T-helper 22 cell (primary cell): Measurements from ENCODE around the gene BEX3.
"Not testable (repeated sequence)": the region's sequence is repeated elsewhere in the genome, so short reads cannot be mapped to it uniquely, and the experiment has no call there.

ENCODE experiments used
- DNase-seq: peaks from one replicate; pipeline ENCODE4 v3.0.0-alpha.2; 2020; ENCODE audit warnings: low read depth

Gene BEX3

DNA sequence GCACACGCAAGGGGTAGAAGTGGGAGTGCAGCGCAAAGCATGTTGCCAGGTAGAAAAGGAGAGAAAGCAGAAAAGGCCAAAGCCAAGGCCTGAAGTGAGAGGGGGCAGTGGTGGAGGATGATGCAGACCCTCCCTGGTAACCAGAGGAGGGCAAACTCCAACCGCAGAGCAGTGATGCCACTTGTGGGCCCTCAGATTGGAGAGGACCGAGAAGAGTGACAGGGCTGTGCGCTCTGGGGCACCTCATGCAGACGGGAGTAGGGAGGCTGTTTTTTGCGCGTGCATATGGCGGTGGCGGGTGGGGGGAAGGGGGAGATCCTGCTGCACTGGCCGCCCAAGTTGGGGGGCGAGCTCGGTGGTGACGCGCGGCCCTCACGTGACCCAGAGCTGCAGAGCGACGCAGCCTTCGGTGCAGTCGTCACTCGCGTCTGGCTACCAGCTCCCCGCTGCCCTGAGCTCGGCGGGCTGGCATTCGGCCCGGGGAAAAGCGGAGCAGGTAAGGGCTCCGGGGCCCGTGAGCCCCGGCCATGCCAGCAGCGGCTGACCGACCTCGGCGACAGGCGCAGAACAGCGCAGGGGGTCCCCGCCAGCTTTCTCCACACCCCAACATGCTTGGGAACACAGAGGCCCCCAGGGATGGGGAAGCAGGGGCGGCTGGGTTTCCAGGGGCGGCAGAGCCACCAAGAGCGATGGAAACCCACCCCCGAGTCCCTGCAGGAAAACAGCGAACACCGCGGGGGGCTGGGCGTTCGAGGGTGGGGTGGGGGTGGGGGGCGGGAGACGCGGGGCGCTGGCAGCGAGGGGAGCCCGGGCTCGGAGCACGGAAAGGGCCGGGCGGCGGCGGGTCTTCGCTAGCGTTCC lies at the start of gene BEX3:
TSS of gene BEX3 (plus strand) at position 421 of the 861 bp plus-strand sequence. CDS start 984 bp downstream, outside the sequence.
- peak; percentile 10 for DNase-seq

DNA sequence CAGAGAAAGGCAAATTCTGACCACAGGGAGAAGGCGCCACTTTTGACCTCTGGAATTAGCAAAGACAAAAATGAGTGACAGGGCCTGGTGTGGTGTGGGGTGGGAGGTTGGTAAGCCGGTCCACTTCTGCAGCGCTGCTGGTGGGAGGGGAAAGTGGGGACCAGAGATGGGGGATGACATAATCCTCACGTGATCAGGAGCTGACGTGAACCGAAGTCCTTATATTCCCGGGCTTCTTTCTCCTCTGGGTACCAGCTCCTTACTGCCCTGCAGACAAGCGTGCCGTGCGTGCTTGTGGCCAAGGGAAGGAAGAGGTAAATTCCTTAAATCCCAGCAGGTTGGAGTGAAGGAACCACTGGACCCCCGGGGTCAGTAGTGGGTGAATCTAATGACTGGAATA lies 46.3 kb upstream of the BEX3 start, which contains the start of gene TCEAL7:
TSS of gene TCEAL7 (plus strand) at position 249 of the 400 bp plus-strand sequence. CDS start 1,165 bp downstream, outside the sequence.
- no peak for DNase-seq

DNA sequence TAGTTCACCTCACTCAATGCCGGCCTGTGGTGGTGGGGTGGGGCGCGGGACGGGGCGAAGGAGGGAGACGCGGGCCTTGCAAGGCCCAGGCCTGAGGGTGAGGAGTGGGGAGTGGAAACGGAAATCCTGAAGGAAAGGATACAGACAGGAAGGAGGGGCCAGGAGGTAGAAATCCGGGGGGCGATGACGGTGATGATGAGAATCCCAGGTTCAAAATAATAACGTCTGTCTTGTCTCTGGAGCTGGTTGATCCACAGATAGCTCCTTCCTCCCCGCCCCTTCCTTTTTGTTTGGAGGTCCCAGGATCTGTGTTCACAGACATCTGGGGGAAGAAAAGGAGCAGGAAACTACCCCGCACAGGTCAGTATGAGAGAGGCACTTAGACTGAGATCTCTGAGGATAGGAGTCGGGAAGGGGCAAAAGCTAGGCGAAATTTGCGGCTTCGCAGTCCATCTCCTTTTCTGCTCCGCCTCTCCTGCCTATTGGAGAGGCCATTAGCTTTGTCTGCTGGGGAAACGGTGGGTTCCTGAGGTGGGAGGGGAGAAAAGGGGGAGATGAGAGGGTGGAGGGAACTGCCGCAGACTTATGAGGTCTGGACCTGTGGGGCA lies 45.6 kb upstream of the BEX3 start:
- no peak for DNase-seq

DNA sequence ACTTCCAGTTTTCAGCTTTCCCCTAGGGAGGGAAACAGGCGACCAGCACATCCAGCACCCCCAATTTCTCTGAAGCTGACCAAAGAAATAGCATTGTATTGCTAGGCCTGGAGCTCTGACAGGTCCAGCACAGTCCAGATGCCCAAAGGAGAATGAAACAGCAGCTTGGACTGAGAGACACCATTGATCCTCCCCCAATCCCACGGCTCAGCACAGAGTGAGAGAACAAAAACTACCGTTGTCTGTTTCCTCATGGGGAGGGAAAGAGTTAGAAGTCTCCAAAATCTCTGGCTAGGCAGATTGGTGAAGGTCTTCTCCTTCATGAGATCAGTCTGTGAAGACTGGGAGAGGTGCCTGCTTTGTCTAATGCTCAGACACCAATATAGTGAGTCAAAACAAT lies 37.7 kb upstream of the BEX3 start:
- DNase-seq = no peak

DNA sequence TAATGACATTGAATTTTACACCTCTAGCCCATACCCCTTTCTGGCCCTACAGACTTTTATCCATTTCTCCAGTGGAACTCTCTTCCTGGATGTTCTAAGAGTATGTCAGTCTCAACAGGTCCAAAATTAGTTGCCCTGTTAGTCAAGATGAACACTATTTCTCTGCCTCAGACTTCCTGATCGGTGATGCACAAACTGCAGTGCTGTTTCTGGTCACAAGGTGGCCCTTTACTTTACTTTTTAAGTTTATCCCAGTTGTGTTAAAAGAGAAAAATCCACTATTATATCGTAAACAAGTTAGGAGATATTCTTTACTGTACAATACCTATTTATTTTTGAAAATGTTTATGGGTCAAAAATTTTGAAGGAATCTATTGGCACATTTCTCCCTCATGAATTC lies 33.2 kb upstream of the BEX3 start:
- no peak for DNase-seq

DNA sequence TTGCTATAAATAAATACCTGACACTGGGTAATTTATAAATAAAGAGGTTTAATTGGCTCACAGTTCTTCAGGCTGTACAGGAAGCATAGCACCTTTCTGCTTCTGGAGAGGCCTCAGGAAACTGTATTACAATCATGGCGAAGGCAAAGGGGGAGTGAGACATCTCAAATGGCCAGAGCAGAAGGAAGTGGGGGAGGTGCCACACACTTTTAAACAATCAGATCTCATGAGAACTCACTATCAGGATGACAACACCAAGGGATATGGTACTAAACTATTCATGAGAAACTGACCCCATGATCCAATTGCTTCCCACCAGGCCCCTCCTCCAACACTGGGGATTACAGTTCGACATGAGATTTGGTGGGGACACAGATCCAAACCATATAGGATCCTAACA lies 31.7 kb upstream of the BEX3 start:
- DNase-seq = no peak

DNA sequence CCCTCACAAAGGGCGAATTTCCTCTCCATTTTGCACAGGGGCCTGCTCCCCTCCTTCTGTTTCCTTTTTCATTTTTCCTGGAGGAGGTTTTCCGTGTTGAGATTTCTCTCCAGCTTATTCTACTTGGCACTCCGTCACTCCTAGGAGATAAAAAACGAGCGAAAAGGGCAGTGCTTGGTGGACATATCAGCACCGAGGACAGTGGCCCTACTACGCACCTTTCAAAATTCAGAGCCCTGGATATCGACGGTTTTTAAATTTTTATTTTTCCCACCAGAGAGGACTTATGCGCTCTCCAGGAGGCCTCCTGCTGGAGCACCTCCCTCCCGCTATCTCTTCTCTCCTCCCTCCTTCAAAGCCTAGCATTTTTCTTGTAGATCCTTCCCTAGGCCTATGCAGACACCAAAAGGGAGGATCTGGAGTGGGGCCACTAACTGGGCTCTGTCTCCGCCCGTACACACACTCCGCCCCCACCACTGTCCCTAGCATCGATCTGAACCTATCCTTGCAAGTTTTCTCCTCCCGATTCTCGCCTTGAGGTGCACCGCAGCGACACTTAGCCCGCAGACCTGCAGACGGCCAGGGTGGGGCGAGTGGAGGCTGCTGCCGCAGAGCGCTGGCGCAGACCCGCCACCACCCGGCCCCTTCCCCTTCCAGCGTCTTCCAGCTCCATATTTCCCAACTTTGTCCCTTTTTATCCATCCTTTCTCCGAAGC lies 28.5 kb upstream of the BEX3 start:
- DNase-seq = no peak

DNA sequence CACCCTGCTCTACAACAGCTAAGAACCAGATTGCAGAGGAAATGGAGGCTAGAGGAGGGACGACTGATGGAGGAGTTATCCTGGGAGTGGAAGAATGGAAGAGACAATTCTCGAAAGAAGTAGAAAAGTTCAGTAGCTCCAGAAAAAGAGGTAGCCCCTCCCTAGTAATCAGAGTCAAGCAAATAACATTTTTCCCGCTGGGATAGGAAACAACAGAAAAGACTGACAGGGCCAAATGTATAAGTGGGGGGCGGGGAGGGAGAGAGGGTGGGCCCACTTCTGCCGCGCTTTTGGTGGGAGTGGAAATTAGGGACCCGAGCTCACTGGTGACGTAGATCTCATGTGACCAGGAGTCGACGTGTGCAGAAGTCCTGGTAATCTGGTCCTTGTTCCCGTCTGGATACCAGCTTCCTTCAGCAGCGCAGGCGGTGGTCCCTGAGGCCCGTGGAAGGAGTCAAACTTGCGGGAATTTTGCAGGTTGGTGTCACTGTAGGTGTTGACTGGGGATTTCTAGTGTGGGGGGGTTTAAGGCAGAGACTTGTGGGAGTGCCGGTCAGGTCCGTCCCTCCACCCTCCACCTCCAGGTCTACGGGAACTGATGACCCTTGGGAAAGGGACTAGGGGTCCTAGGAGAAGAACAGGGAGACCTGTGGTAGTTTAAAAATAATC lies 20.1 kb upstream of the BEX3 start, which contains the start of gene TCEAL9:
TSS of gene TCEAL9 (plus strand) at position 377 of the 669 bp plus-strand sequence. CDS start 1,179 bp downstream, outside the sequence.
- no peak for DNase-seq

DNA sequence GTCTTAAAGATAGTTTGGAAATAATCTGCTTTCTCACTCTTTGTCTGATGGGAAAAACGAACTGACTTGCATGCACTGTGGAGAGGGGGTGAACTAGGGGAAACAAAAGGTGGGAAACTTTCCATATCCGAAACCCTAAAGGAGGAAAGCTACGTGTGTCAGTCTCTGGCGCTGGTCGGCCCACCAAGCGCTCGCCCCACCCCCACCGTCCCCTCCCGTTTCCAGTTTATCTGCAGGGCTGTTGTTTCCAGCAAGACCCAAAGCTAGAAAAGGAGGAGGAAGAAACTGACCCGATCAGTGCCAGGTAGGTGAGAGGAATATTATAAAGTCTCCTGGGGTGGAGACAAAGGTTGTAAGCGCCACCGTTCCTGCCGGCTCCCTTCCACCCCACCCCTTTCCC lies 19.5 kb upstream of the BEX3 start:
- DNase-seq = no peak

DNA sequence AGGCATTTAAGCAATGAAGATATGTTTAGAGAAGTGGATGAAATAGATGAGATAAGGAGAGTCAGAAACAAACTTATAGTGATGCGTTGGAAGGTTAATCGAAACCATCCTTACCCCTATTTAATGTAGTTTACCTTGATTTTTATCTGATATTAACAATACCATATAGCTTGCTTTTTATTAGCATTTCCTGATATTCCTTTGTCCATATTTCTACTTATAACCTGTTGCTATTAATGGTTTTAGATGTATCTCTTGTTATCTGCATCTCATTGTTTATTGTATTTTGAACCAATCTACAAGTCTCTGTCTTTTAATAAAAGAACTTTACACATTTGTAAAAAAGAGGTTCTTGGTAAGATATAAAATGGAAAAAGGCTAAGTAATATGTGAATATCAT lies 18.5 kb upstream of the BEX3 start:
- no peak for DNase-seq

DNA sequence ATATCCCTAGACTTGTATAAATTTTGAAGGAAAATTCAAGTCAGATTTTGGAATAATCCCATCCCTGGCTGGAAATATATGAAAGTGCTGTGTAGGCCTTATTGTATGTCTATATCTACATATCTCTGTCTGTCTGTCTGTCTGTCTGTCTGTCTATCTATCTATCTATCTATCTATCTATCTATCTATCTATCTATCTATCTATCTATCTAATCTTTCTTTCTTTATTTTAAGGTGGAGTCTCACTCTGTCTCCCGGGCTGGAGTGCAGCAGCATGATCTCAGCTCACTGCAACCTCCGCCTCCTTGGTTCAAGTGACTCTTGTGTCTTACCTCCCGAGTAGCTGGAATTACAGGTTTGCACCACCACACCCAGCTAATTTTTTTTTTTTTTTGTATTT lies 16.7 kb upstream of the BEX3 start:
- DNase-seq = not testable (repeated sequence)

DNA sequence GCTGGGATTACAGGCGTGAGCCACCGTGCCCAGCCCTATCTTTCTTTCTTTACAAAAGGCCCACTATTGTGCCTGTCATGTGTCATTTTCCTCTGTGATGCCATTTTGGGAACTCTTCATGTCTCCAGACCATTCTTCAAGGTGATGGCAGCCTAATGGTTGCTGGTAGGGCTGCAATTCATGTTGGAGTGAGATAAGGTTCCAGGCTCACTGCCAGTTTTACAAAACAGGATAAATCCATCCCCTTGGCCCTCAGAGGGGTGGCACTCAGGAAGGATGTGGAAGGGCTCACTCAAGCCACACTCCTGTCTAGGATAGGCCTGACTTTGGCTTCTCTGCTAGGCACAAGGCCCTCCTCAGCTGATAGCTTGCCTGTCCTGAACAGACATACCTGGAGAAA lies 16.2 kb upstream of the BEX3 start:
- no peak for DNase-seq

DNA sequence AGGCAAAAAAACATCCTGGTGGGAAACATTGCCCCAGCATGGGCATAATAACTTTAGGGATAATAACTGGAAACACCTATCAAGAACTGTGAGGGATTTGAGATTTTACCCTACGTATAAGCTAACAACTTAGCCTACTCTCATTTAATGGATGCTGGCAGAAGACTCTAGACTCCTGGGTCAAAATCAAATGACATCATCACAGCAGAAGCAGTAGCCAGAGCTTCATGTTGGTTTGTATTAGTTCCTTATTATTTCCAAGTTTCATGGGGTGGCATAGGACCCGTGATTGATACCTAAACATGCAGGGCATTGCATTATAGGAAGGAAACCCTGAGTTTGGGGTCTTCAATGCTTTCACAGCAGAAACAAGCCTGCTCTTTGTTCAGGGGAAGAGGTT lies 15.4 kb upstream of the BEX3 start:
- no peak for DNase-seq

DNA sequence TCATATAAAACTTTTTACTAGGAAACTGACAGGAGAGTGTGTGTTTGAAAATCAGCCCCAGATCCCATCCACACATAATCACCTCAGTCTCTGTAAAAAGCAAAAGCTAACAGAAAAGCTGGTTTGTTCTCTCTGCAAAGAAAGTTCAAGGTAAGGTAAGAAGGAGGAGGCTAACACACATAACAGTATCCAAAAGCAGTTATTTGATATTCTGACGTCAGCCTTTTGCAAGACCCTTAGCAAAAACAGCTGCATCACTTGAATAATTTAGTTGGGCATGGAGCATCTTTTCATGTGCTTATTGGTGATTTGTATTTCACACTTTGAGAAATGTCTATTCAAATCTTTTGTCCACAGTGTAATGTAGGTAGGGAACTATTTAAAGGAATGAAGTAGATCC lies 14.5 kb upstream of the BEX3 start:
- DNase-seq = no peak

DNA sequence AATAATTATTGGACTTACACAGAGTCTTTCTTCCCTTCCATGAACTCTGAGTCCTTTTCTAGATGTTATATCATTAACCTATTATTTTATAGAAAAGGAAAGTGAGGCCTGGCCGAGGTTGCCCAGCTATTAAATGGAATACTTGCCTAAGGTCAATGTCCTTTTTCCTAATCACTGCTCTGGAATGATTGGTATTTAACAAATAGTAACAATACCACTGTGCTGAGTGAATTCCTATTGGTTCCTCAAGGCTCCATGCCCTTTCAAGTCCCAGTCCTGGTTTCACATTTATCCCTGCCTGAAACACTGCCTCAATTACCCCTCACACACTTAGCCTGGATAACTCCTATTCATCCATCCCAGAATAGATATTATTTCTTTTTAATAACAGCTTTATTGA lies 13.9 kb upstream of the BEX3 start:
- no peak for DNase-seq

DNA sequence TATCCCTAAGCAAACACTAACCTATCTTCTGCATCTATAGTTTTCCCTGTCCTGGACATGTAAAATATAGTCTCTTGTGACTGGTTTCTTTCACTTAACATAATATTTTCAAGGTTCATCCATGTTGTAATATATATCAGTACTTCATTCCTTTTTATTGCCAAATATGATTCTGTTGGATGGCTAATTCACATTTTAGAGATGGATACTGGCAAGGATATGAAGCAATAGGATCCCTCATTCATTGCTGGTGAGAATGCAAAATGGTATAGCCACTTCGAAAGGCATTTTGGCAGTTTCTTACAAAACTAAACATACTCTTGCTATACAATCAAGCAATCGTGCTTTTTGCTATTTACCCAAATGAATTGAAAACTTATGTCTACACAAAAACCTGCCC lies 13.3 kb upstream of the BEX3 start:
- no peak for DNase-seq

DNA sequence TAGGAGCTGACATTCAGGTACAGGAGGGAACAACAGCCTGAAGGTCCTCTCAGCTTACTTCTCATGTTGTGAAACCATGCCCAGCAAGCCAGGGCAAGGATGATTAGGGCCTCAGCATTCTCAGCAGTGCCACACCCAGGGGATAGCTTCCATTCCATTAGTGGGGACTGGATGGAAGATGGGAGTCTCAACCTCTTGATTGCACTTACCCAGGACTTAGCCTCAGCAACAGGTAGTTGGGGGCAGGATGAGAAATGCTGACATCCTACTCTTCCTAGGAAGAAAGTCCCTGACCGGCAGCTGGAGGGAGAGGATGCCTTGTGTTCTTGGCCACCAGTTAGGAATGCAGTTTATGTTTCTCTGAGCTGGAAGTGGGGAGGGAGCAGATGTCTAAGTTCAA lies 8.8 kb upstream of the BEX3 start:
- no peak for DNase-seq

DNA sequence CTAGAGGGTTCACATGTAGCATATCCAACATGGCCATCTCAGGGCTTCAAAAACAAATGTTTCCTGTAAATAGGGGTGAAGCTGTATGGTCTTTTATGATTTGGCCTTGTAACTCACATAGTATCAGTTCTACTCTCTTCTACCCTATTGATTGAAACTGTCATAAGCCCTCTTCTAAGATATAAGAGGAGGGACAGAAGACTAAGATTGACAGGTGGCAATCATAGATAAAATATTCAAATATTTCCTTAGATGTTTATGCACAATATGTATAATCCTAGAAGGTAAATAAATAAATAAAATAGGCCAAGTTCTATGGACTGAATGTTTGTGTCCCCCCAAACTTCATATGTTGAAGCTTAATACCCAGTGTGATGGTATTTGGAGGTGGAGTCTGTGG lies 6.9 kb upstream of the BEX3 start:
- DNase-seq = no peak

DNA sequence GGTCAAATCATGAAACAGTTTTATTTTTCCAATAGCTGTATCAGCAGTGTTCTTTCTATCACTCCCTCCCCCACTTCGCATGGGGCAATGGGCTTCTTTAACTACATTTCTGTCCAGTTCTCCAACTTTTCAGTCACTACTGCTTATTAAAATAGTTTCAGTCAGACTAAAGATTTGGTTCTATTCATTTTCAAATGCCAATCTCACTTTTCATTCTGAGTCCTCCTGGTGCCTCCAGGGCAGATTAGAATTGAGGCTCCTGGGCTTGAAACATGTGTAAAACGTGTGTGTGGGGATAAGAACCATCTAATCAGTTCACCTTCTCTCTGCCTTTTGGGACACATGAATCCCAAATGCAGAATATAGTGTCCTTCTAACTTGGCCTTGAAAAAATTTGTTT lies 3.5 kb upstream of the BEX3 start:
- no peak for DNase-seq

DNA sequence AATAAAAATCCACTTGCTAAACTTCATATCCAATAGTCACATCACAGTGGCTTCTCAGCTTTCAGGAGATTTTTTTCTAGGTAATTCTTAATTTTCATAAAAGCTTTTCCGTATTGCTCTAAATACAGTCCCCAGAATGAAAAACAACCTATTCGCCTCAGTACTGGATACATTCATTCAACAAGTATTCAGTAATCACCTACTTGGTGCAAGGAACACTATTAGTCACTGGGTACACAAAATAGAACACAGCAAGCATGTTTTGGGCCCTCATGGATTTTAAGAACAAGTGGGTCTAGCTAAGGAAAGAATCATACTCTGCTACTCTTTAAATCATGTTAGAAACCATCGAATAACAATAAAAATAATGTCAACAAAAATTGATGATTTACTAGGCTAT lies 2.8 kb upstream of the BEX3 start:
- DNase-seq = no peak

DNA sequence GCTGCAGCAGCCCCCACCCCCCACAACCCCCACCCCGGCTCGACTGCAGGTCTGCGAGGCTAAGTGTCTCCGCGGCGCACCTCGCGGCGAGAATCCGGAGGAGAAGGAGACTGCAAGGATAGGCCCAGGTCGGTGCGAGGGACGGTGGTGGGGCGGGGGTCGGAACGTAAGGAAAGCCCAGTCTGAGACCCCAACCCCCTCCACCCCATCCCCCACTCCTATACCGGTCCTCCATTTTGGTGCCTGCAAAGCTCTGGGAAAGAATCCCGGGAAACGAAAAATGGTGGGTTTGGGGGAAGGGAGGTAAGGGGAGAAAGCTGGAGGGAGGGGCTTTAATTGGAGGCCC lies 614 bp downstream of the BEX3 start:
- DNase-seq = no peak

DNA sequence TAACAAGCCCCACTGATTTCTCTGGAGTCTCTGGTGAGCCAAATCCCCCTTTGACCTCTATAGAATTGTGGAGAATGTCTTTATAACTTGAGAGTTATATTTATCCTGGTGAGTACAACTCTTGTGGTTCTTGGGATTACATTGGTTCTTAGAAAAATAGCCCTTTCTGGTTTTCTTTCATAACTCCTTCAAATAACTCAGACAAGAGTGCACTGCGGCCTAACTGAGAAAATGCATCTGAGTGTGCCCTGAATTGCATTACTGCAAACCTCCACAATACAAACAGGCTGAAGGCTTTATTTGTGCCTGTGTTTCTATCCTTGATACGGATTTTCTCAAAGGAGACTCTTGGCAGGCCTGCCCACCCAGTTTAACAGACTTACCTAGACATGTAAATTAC lies 2.7 kb downstream of the BEX3 start:
- DNase-seq = no peak
